GM23338 (cell line): ENCODE data around the gene TRPV5.

Experiments used
- CTCF ChIP-seq, 2 experiments: fragments of 200-600 bp in 1 of 2; sonication (generic) in 1 of 2; conservative IDR thresholded peaks; 2 replicates each; pipeline versions ENCODE4 v1.5.1 to v1.6.1; 2016 to 2017; ENCODE audit warnings: antibody characterized with exemption in 2 of 2, low read depth in 2 of 2, mild to moderate bottlenecking in 2 of 2, moderate library complexity in 1 of 2
- EZH2 ChIP-seq: fragments of 200-600 bp; sonication (generic); IDR thresholded peaks from one replicate; pipeline ENCODE4 v1.8.0; 2017; ENCODE audit warnings: antibody characterized with exemption, mild to moderate bottlenecking, low read depth; ENCODE audit not compliant: unreplicated experiment
- EZH2phosphoT487 ChIP-seq: fragments of 200-600 bp; sonication (generic); IDR thresholded peaks from one replicate; pipeline ENCODE4 v1.8.1; 2018; ENCODE audit warnings: antibody characterized with exemption; ENCODE audit not compliant: unreplicated experiment
- JUNB ChIP-seq: IDR thresholded peaks from one replicate; pipeline ENCODE4 v1.6.1; 2016; ENCODE audit warnings: antibody characterized with exemption; ENCODE audit not compliant: unreplicated experiment
- POLR2AphosphoS5 ChIP-seq: IDR thresholded peaks from 2 replicates; pipeline ENCODE4 v1.6.1; 2016; ENCODE audit warnings: antibody characterized with exemption, low read depth

GRCh38 chr7:142940966-142941535 is 7.5 kb upstream of the TRPV5 start:
- TF ChIP-seq CTCF (conservative IDR thresholded peaks at IDR 0.05; ENCODE audit: low read depth in 2 of 2) = no peak
- TF ChIP-seq POLR2AphosphoS5 = no peak
- TF ChIP-seq JUNB = no peak
- TF ChIP-seq EZH2 = no peak
- TF ChIP-seq EZH2phosphoT487 = no peak
